K562 (cell line): ENCODE measurements around the gene GRK4. TPM values are rescaled to one million over a fixed set of nuclear protein-coding genes. Genes with fewer than 3 reads are reported as not detected.
A peak's percentile ranks its signal among the peaks of the same experiment; 100 is the strongest.

Source experiments
- DIDO1 ChIP-seq: fragments of 450-650 bp; IDR thresholded peaks from 2 replicates; pipeline ENCODE4 v1.6.1; 2016; ENCODE audit warnings: low read depth, missing biosample characterization, missing genetic modification characterization
- EGR1 ChIP-seq: fragments of 450-650 bp; conservative IDR thresholded peaks from 2 replicates; pipeline ENCODE4 v1.6.1; 2017; ENCODE audit warnings: mild to moderate bottlenecking
- PRPF4 ChIP-seq: fragments of 200-400 bp; formaldehyde crosslinking; IDR thresholded peaks from one replicate; pipeline ENCODE4 v1.6.1; 2017; ENCODE audit warnings: low read length, low read depth, mild to moderate bottlenecking; ENCODE audit not compliant: insufficient read depth, poor library complexity, severe bottlenecking
- SIX5 ChIP-seq, 2 experiments: IDR thresholded peaks; 2 replicates each; pipeline ENCODE4 v1.6.1; 2011; ENCODE audit warnings: low read length in 2 of 2, borderline replicate concordance in 1 of 2, low read depth in 1 of 2, mild to moderate bottlenecking in 1 of 2, moderate library complexity in 1 of 2; ENCODE audit not compliant: insufficient read depth in 1 of 2
- TAL1 ChIP-seq: fragments of 450-650 bp; IDR thresholded peaks from 2 replicates; pipeline ENCODE4 v1.6.1; 2016; ENCODE audit warnings: mild to moderate bottlenecking
- TCF15 ChIP-seq: fragments of 250-450 bp; sonication (Bioruptor Pico); IDR thresholded peaks from 2 replicates; pipeline ENCODE4 v1.8.0; 2022; ENCODE audit warnings: moderate library complexity, mild to moderate bottlenecking, inconsistent platforms
- YY1 ChIP-seq, 3 experiments: IDR thresholded peaks; 2 replicates each; pipeline ENCODE4 v1.6.1; 2011; ENCODE audit warnings: low read length in 2 of 3, mild to moderate bottlenecking in 2 of 3, moderate library complexity in 2 of 3, borderline replicate concordance in 1 of 3, control low read depth in 1 of 3, low read depth in 1 of 3; ENCODE audit not compliant: insufficient read depth in 3 of 3, insufficient replicate concordance in 2 of 3, control insufficient read depth in 1 of 3, insufficient read length in 1 of 3; ENCODE audit errors: extremely low read depth in 1 of 3
- ZEB2 ChIP-seq: fragments of 450-650 bp; IDR thresholded peaks from 2 replicates; pipeline ENCODE4 v1.6.1; 2016
- polyA plus RNA-seq, 8 experiments: library from polyadenylated mRNA; depleted of rRNA in 4 of 8; stranded (reverse) in 5 of 8; unstranded in 3 of 8; fragments of >200 nt; fragmentation: Nextera tagmentation in 2 of 8; fragmentation: Illumina TruSeq in 1 of 8; extraction: Ambion mirVana in 2 of 8; extraction: Trizol in 1 of 8; gene quantifications; 2 replicates each; pipeline versions ENCODE4 v1.2.1 to v1.2.3, GENCODE V29; 2011 to 2014; ENCODE audit warnings: inconsistent platforms in 1 of 8, missing spikeins in 1 of 8
- total RNA-seq, 7 experiments: library from RNA; depleted of rRNA in 6 of 7; stranded (reverse); fragments of >200 nt in 6 of 7; fragmentation: Illumina TruSeq in 2 of 7; extraction: Trizol in 2 of 7; gene quantifications; 2 replicates each; pipeline versions ENCODE4 v1.2.1 to v1.2.3, GENCODE V29; 2011 to 2021; ENCODE audit warnings: low replicate concordance in 1 of 7
- TF ChIP-seq, protein P1 (sequence below): fragments of 250-450 bp; sonication (Bioruptor Pico); IDR thresholded peaks from 2 replicates; pipeline ENCODE4 v1.4.0; 2020; ENCODE audit warnings: borderline replicate concordance
- TF ChIP-seq, protein P2 (sequence below): fragments of 250-450 bp; sonication (Bioruptor Pico); IDR thresholded peaks from 2 replicates; pipeline ENCODE4 v1.9.0; 2021; ENCODE audit warnings: mild to moderate bottlenecking, inconsistent platforms

The GRK4 gene
- total and polyA plus RNA-seq, 9 of the 15 experiments (the other 6 are each of a cell fraction or from before 2014, with no cell fraction given), result 1.1 to 4.8 (median 2.6) TPM

- TF ChIP-seq DIDO1 (tag), result no peak
- no peak for TF ChIP-seq ZEB2
- TF ChIP-seq EGR1, result peak; percentile 46; the same call in 1 of the 2 replicates
- TF ChIP-seq TAL1, result no peak
- peak in 1 of 3 experiments; percentile 43 for TF ChIP-seq YY1 (IDR thresholded peaks at IDR 0.05; ENCODE audit: borderline replicate concordance in 1 of 3, control insufficient read depth in 1 of 3, extremely low read depth in 1 of 3, insufficient read depth in 3 of 3, insufficient read length in 1 of 3, insufficient replicate concordance in 2 of 3, low read depth in 1 of 3, low read length in 2 of 3)
- TF ChIP-seq, protein P1, sequence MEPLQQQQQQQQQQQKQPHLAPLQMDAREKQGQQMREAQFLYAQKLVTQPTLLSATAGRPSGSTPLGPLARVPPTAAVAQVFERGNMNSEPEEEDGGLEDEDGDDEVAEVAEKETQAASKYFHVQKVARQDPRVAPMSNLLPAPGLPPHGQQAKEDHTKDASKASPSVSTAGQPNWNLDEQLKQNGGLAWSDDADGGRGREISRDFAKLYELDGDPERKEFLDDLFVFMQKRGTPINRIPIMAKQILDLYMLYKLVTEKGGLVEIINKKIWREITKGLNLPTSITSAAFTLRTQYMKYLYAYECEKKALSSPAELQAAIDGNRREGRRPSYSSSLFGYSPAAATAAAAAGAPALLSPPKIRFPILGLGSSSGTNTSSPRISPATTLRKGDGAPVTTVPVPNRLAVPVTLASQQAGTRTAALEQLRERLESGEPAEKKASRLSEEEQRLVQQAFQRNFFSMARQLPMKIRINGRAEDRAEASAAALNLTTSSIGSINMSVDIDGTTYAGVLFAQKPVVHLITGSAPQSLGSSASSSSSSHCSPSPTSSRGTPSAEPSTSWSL (CRISPR knock-in tag), result no peak
- TF ChIP-seq, protein P2, sequence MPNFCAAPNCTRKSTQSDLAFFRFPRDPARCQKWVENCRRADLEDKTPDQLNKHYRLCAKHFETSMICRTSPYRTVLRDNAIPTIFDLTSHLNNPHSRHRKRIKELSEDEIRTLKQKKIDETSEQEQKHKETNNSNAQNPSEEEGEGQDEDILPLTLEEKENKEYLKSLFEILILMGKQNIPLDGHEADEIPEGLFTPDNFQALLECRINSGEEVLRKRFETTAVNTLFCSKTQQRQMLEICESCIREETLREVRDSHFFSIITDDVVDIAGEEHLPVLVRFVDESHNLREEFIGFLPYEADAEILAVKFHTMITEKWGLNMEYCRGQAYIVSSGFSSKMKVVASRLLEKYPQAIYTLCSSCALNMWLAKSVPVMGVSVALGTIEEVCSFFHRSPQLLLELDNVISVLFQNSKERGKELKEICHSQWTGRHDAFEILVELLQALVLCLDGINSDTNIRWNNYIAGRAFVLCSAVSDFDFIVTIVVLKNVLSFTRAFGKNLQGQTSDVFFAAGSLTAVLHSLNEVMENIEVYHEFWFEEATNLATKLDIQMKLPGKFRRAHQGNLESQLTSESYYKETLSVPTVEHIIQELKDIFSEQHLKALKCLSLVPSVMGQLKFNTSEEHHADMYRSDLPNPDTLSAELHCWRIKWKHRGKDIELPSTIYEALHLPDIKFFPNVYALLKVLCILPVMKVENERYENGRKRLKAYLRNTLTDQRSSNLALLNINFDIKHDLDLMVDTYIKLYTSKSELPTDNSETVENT (CRISPR knock-in tag), result no peak
- no peak for TF ChIP-seq TCF15 (CRISPR knock-in tag)
- no peak for TF ChIP-seq SIX5 (IDR thresholded peaks at IDR 0.05; ENCODE audit: borderline replicate concordance in 1 of 2, insufficient read depth in 1 of 2, low read depth in 1 of 2, low read length in 2 of 2)
- no peak for TF ChIP-seq PRPF4
Observed at GRCh38 chr4:3043282-3044020, 80.1 kb downstream of the GRK4 start (continued).
